Coronary artery (tissue), 2 donors: ENCODE measurements around the gene CRB3.

Experiments used
- DNase-seq: peaks from one replicate; pipeline ENCODE4 v3.0.0-alpha.2; 2017; ENCODE audit warnings: low spot score
- H3K27ac ChIP-seq, 2 donors: fragments of 200-600 bp; sonication (generic); one replicate each; pipeline ENCODE4 v1.5.1; 2016 to 2019
- H3K4me3 ChIP-seq: fragments of 200-600 bp; sonication (generic); 2 replicates; pipeline ENCODE4 v1.5.1; 2016; ENCODE audit warnings: mild to moderate bottlenecking, moderate library complexity
- CTCF ChIP-seq: fragments of 200-600 bp; sonication (generic); IDR thresholded peaks from one replicate; pipeline ENCODE4 v1.5.1; 2019; ENCODE audit warnings: antibody characterized with exemption

Gene CRB3

GRCh38 chr19:6494438-6495036 lies 30.5 kb downstream of the CRB3 start:
- TF ChIP-seq CTCF: no peak
- no peak for DNase-seq
- no peak overlapping the region for H3K4me3 ChIP-seq
- no peak overlapping the region for H3K27ac ChIP-seq

- TF ChIP-seq CTCF: no peak
- Histone ChIP-seq H3K27ac (no peak overlapping the region), H3K4me3 (no peak overlapping the region)
- DNase-seq: no peak
These were observed 31.9 kb downstream of the CRB3 start for GRCh38 chr19:6495947-6496346.

GRCh38 chr19:6498294-6499036 lies 34.4 kb downstream of the CRB3 start:
- H3K4me3 ChIP-seq: no peak overlapping the region
- H3K27ac ChIP-seq: no peak overlapping the region
- DNase-seq: no peak
- TF ChIP-seq CTCF: no peak

GRCh38 chr19:6499052-6499790 lies 35.1 kb downstream of the CRB3 start:
- no peak for TF ChIP-seq CTCF
- no peak for DNase-seq
- Histone ChIP-seq H3K27ac (no peak overlapping the region), H3K4me3 (no peak overlapping the region)

GRCh38 chr19:6500837-6501739 lies 37.0 kb downstream of the CRB3 start:
- H3K4me3 ChIP-seq: peak overlapping the region; percentile 67
- DNase-seq: no peak
- no peak overlapping the region for H3K27ac ChIP-seq
- TF ChIP-seq CTCF: no peak

- peak within 1 kb of the TSS; percentile 67 for H3K4me3 ChIP-seq
- TF ChIP-seq CTCF: no peak
- no peak for DNase-seq
- H3K27ac ChIP-seq: peak within 1 kb of the TSS in 1 of 2 donors; percentile 11
These were observed 37.9 kb downstream of the CRB3 start, which contains the start of gene TUBB4A for GRCh38 chr19:6501740-6502648. Gene TUBB4A, minus strand, starts transcription at chr19:6502309. Its CDS starts 97 bp downstream, at chr19:6502212.
